Suprapubic skin (tissue), 4 donors: ENCODE data around the gene NTM. TPM values are rescaled to one million over a fixed set of nuclear protein-coding genes. Genes with fewer than 3 reads are reported as not detected.

Experiments used
- DNase-seq, 2 donors: peaks; one replicate each; pipeline ENCODE4 v3.0.0-alpha.2; 2019; ENCODE audit warnings: low spot score in 2 of 2
- H3K27ac ChIP-seq: fragments of 200-600 bp; sonication (generic); one replicate; pipeline ENCODE4 v1.5.1; 2019
- H3K27me3 ChIP-seq: fragments of 200-600 bp; sonication (generic); one replicate; pipeline ENCODE4 v1.5.1; 2019
- H3K36me3 ChIP-seq: fragments of 200-600 bp; sonication (generic); one replicate; pipeline ENCODE4 v1.5.1; 2019
- H3K4me1 ChIP-seq: fragments of 200-600 bp; sonication (generic); one replicate; pipeline ENCODE4 v1.5.1; 2019
- H3K4me3 ChIP-seq: fragments of 200-600 bp; sonication (generic); one replicate; pipeline ENCODE4 v1.5.1; 2019; ENCODE audit warnings: mild to moderate bottlenecking
- H3K9me3 ChIP-seq: fragments of 200-600 bp; sonication (generic); one replicate; pipeline ENCODE4 v1.5.1; 2019
- EP300 ChIP-seq: sonication (generic); formaldehyde crosslinking; IDR thresholded peaks from one replicate; pipeline ENCODE4 v1.6.1; 2017; ENCODE audit warnings: antibody characterized with exemption
- POLR2A ChIP-seq, 2 donors: fragments of 450-650 bp; IDR thresholded peaks; one replicate each; pipeline ENCODE4 v1.6.1; 2017; ENCODE audit warnings: antibody characterized with exemption in 2 of 2, mild to moderate bottlenecking in 2 of 2, moderate library complexity in 2 of 2
- POLR2AphosphoS5 ChIP-seq, 3 donors: sonication (generic); formaldehyde crosslinking; IDR thresholded peaks; one replicate each; pipeline ENCODE4 v1.6.1; 2017; ENCODE audit warnings: antibody characterized with exemption in 3 of 3
- WGBS: methylation state at CpG from one replicate; pipeline ENCODE4 v1.1.5; 2018; 5-methylcytosine and 5-hydroxymethylcytosine counted together
- total RNA-seq, 4 donors: library from RNA; depleted of rRNA; stranded (reverse); fragments of >200 nt; gene quantifications; one replicate each; pipeline ENCODE4 v1.1.0, GENCODE V29; 2016
- TF ChIP-seq, protein P1 (sequence below), 2 donors: fragments of 200-600 bp in 1 of 2; fragments of 450-650 bp in 1 of 2; sonication (generic) in 1 of 2; IDR thresholded peaks; one replicate each; pipeline ENCODE4 v1.5.1; 2016 to 2019; ENCODE audit warnings: antibody characterized with exemption in 2 of 2, mild to moderate bottlenecking in 1 of 2, moderate library complexity in 1 of 2

Gene NTM
- total RNA-seq, 4 donors from 2014 or later: 0.19 to 19.1 (median 2.1) TPM

DNA sequence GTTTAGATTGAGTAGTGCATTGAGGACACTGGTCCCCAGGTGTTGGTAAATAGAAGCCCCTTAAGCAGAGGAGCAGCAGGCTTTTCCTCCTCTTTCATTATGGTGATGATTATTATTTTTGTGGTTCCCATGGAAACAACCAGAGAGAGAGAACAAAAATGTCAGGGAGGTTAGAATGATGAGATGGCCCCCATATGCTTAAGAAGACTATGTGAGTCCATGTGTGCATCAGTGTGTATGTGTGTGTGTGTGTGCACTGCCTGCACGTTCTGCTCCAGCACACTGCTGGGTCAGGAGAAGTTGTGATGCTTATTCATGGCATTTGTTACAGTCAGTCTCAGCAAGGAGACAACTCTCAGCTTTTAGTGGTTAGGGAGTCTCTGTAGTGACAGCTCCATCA lies 724.2 kb downstream of the NTM start:
- no peaks in the 10 kb centered on the region for H3K27me3 ChIP-seq
- TF ChIP-seq EP300 (no peak), POLR2AphosphoS5 (IDR thresholded peaks at IDR 0.05) (no peak), POLR2A (IDR thresholded peaks at IDR 0.05) (no peak)
- TF ChIP-seq, protein P1, sequence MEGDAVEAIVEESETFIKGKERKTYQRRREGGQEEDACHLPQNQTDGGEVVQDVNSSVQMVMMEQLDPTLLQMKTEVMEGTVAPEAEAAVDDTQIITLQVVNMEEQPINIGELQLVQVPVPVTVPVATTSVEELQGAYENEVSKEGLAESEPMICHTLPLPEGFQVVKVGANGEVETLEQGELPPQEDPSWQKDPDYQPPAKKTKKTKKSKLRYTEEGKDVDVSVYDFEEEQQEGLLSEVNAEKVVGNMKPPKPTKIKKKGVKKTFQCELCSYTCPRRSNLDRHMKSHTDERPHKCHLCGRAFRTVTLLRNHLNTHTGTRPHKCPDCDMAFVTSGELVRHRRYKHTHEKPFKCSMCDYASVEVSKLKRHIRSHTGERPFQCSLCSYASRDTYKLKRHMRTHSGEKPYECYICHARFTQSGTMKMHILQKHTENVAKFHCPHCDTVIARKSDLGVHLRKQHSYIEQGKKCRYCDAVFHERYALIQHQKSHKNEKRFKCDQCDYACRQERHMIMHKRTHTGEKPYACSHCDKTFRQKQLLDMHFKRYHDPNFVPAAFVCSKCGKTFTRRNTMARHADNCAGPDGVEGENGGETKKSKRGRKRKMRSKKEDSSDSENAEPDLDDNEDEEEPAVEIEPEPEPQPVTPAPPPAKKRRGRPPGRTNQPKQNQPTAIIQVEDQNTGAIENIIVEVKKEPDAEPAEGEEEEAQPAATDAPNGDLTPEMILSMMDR (IDR thresholded peaks at IDR 0.05): no peak
- DNase-seq: no peak
- no peak overlapping the region for H3K4me3 ChIP-seq
- peaks cover 3% of the 10 kb centered on the region for H3K9me3 ChIP-seq
- no peaks in the 10 kb centered on the region for H3K4me1 ChIP-seq
- 45% methylated on average over 1 of the region's 1 CpG for whole genome bisulfite sequencing
- H3K36me3 ChIP-seq: no peaks in the 10 kb centered on the region
- H3K27ac ChIP-seq: no peak overlapping the region

DNA sequence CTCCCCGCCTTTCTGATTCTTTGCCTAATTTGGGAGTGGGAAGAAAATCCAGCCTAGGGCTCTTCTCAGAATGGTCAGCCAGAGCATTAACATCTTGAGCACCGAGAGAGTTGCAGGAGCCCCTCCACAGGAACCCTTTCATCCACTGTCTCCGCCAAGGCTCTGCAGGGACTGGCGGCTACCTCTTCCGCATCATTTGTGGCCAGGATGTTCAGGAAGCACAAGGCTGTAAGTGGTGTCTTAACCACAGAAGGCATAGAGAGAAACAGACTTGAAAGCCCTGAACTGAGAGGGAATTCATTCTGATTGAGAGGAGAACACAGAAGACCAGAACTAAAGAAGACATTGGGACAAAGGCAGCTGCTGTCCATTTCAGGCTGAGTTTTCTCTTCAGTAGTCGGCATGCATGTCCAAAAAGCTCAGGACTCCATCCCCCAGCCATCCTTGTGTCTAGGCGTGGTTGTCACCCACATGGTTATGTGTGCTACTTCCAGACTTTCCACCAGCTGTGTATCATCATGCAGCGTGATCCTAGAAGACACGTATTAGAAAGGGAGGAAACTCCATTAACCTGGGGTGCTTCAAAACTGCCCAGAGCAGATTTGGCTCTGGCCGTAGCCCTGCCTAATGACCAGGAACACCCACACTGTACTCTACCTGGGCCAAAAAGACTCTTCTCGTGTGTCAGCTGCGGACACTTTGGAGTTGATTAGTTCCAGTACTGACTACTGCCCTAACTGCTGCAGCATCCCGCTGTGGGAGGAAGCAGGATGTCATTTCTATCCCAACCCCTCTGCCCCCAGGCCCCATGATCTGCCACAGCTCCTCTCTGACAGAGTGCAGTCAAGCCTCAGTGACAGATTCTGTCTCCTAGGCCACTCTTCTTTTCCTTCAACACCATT lies 725.1 kb downstream of the NTM start:
- TF ChIP-seq POLR2AphosphoS5 (IDR thresholded peaks at IDR 0.05): no peak
- no peak for TF ChIP-seq POLR2A (IDR thresholded peaks at IDR 0.05)
- TF ChIP-seq, protein P1 (IDR thresholded peaks at IDR 0.05): no peak
- no peak for TF ChIP-seq EP300
- Histone ChIP-seq H3K27ac (no peak overlapping the region), H3K4me3 (no peak overlapping the region), H3K4me1 (no peaks in the 10 kb centered on the region), H3K27me3 (no peaks in the 10 kb centered on the region), H3K9me3 (peaks cover 3% of the 10 kb centered on the region), H3K36me3 (no peaks in the 10 kb centered on the region)
- WGBS: 66% methylated on average over 13 of the region's 13 CpGs
- no peak for DNase-seq

DNA sequence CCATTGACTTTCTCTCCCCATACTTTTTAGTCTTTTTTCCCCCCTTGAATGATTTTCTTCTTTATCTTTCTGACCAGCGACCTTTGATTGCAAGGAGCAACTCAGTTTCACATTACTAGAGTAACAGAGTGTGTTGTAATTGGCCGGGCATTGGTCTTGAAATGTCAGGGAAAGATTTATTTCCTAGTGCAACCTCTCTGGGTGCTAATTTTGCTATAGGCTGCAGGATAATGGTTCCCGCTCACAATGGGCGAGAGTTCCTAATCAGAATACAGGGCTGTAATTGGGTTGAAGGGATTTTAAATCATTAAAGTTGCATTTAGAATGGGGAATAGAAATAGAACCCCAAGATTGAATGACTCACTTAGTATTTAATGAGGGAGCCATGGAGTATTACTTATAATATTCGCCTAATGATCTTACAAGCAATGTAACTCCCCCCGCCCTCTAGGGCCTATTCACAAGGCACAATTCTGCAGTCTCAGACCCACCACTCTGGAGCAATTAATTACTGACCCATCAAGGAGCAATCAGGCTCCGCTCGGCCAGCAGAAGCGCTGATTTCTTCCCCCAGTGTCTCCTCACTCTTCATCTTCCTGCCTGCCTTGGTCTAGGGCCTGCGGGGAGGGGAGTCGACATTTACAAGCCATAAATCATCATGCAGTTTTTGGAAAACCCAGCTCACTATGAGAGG lies 725.9 kb downstream of the NTM start:
- TF ChIP-seq, protein P1 (IDR thresholded peaks at IDR 0.05): no peak
- no peak for TF ChIP-seq POLR2A (IDR thresholded peaks at IDR 0.05)
- no peak for TF ChIP-seq EP300
- TF ChIP-seq POLR2AphosphoS5 (IDR thresholded peaks at IDR 0.05): no peak

DNA sequence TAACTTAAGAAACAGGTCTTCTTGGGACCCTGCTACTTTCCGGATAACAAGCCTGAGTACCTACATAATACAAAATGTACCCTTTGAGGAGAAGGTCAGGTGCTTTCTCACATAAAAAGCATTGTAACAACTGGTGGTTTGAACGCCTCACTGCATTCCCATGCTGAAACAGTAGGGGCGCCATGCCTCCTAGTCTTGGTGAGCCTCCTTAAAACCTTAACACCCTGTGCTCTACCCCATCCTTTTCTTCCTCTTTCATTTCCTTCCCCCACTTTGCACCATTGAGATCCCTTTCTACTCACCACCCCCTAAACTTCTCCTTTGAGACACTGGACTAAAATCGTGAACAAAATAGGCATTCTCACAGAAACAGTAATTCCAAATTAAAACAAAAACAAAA lies 729.3 kb downstream of the NTM start:
- Histone ChIP-seq H3K36me3 (no peaks in the 10 kb centered on the region), H3K27ac (no peak overlapping the region), H3K27me3 (no peaks in the 10 kb centered on the region), H3K4me3 (no peak overlapping the region), H3K4me1 (no peaks in the 10 kb centered on the region), H3K9me3 (no peaks in the 10 kb centered on the region)
- WGBS: 53% methylated on average over 4 of the region's 4 CpGs
- TF ChIP-seq EP300: no peak
- TF ChIP-seq POLR2AphosphoS5 (IDR thresholded peaks at IDR 0.05): no peak
- TF ChIP-seq POLR2A (IDR thresholded peaks at IDR 0.05): no peak
- TF ChIP-seq, protein P1 (IDR thresholded peaks at IDR 0.05): no peak
- DNase-seq: no peak

More for the DNA sequence above, 725.9 kb downstream of the NTM start:
- WGBS: 57% methylated on average over 11 of the region's 11 CpGs
- Histone ChIP-seq H3K27ac (no peak overlapping the region), H3K9me3 (peaks cover 3% of the 10 kb centered on the region), H3K4me3 (no peak overlapping the region), H3K36me3 (no peaks in the 10 kb centered on the region), H3K4me1 (no peaks in the 10 kb centered on the region), H3K27me3 (no peaks in the 10 kb centered on the region)
- no peak for DNase-seq

DNA sequence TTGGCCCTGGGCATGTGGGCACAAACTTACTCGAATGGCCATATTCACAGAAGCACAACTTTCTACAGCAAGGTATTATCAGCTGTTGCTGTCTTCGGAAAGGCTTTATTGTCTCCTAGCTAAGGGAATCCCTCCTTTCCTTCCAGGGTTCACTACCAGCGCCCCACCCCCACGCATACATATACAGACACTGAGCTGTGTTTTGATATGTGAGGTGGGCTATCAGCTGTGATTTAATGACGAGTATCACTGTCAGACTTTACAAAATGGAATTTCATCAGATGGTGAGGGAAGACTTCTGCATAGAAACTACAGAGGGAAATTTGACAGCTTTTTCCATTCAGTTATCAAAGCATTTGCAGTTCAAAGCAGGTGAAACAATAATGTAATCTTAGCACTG lies 730.2 kb downstream of the NTM start:
- Histone ChIP-seq H3K4me1 (no peaks in the 10 kb centered on the region), H3K4me3 (no peak overlapping the region), H3K27me3 (no peaks in the 10 kb centered on the region), H3K9me3 (no peaks in the 10 kb centered on the region), H3K36me3 (no peaks in the 10 kb centered on the region), H3K27ac (no peak overlapping the region)
- no peak for DNase-seq
- no peak for TF ChIP-seq POLR2AphosphoS5 (IDR thresholded peaks at IDR 0.05)
- TF ChIP-seq EP300: no peak
- no peak for TF ChIP-seq POLR2A (IDR thresholded peaks at IDR 0.05)
- TF ChIP-seq, protein P1 (IDR thresholded peaks at IDR 0.05): no peak
- WGBS: 80% methylated on average over 5 of the region's 5 CpGs
